ENCODE results near the gene FKBP6. TPM values are rescaled to one million over a fixed set of nuclear protein-coding genes. Genes with fewer than 3 reads are reported as not detected.

The FKBP6 gene
- total RNA-seq, 1 experiment from 2014 or later: not detected

DNA sequence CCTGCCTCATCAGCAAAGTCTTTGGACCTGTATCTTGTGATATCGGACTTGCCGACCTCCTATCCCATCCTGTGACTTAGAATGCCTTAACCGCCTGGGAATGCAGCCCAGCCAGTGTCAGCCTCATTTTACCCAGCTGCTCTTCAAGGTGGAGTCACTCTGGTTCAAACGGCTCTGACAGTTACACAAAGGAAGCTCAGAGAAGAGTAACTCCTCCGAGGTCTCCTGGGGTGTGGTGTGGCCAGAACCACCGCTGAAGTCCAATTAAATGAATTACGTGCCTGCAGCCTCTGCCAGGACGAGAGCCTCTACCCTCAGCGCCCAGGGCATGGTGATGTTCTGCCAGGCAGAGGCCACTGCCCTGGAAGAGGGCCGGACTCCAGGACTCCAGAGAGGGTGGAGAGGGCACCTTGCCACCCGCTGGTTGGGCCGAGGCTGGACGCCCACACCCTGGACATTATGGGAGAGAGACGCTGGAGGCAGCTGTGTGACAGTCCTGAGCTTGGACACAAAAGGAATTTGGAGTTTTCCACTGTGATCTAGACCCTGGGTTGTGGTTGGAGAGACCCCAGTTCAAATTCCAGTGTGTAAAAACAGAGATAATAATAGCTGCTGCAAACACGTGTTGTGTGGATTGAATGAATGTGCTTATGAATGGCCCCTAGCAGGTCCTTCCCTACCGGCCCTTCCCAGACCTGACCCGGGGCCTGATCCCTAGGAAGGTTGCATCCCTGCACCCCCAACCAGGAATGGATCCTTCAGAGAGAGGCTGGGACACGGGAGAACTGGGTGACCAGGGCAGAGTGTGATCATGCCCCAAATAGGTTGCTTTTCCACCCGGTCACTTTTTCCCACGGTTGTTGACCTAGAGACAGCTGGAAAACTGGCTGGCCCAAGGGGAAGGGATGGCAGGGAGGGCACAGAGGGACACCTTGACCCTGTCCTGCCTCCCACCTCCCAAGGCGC is 67.9 kb downstream of the FKBP6 start:
- H3K9ac ChIP-seq (ENCODE audit: extremely low read depth, insufficient read length, low read length): no peak overlapping the region
- H3K27me3 ChIP-seq (ENCODE audit: insufficient read depth, low read length): no peaks in the 10 kb centered on the region
- no peak overlapping the region for H3T11ph ChIP-seq (ENCODE audit: low read length)
- H3K23ac ChIP-seq (ENCODE audit: insufficient read length, low read depth, low read length): no peak overlapping the region
- Mint-ChIP-seq H3K27me3 (ENCODE audit: low read depth) (peaks cover 7% of the 10 kb centered on the region; the same call in 1 of the 2 replicates), H3K27ac (peak overlapping the region in 2 of 3 experiments; percentile 46 to 84; a peak in 2 of 7 replicates), H3K9me3 (no peaks in the 10 kb centered on the region), H3K4me3 (peak overlapping the region in 1 of 2 experiments; percentile 59; a peak in 2 of 5 replicates), H3K4me1 (peaks cover 20 to 29% of the 10 kb centered on the region in 2 experiments), H3K36me3 (ENCODE audit: insufficient read depth in 1 of 3, low read depth in 3 of 3) (no peaks in the 10 kb centered on the region)
- H4K8ac ChIP-seq (replicated peaks; ENCODE audit: insufficient read length, low read depth, low read length): no peak overlapping the region
- H3K4me1 ChIP-seq (ENCODE audit: insufficient read depth, low read length): peaks cover 6% of the 10 kb centered on the region; the same call in 1 of the 2 replicates
- H3K23me2 ChIP-seq (ENCODE audit: insufficient read length, low read depth, low read length, poor library complexity, severe bottlenecking): peaks cover 5% of the 10 kb centered on the region
- no peak overlapping the region for H2AK5ac ChIP-seq (ENCODE audit: insufficient read length, low read length)
- no peak for DNase-seq
- WGBS (ENCODE audit: extremely low coverage, insufficient read length, low lambda C conversion rate): no CpG with 5 or more reads among the region's 21 CpGs
- no peak overlapping the region for H4K91ac ChIP-seq (ENCODE audit: insufficient read length, low read depth, low read length)
- no peak overlapping the region for H3K4ac ChIP-seq (ENCODE audit: low read depth, low read length)
- no peak overlapping the region for H2BK15ac ChIP-seq (ENCODE audit: low read depth, low read length)
- H3K79me2 ChIP-seq (ENCODE audit: insufficient read depth, low read length): no peaks in the 10 kb centered on the region
- H3K9me3 ChIP-seq (ENCODE audit: control insufficient read depth, low read depth, low read length): no peaks in the 10 kb centered on the region
- no peak overlapping the region for H4K5ac ChIP-seq (ENCODE audit: insufficient read length, low read depth, low read length)
- no peak overlapping the region for H3K27ac ChIP-seq (ENCODE audit: insufficient read length, low read depth, low read length)
- no peak overlapping the region for H3K4me2 ChIP-seq (ENCODE audit: insufficient read depth, insufficient read length, low read length)
- H4K20me1 ChIP-seq (ENCODE audit: control insufficient read depth, insufficient read depth, insufficient read length): no peaks in the 10 kb centered on the region
- H2BK5ac ChIP-seq (ENCODE audit: insufficient read length, low read length): no peak overlapping the region
- H2AFZ ChIP-seq (ENCODE audit: low read length): no peak overlapping the region
- H3K56ac ChIP-seq (ENCODE audit: insufficient read length, low read depth, low read length): no peak overlapping the region
- no peak overlapping the region for H2BK120ac ChIP-seq (ENCODE audit: low read depth, low read length, poor library complexity, severe bottlenecking)
- no peak overlapping the region for H2BK20ac ChIP-seq (ENCODE audit: low read depth, low read length, poor library complexity, severe bottlenecking)
- H2BK12ac ChIP-seq (ENCODE audit: insufficient read length, low read depth, low read length): no peak overlapping the region
- no peaks in the 10 kb centered on the region for H3K79me1 ChIP-seq (ENCODE audit: insufficient read depth, low read depth, low read length, poor library complexity, severe bottlenecking)
- H3K18ac ChIP-seq (ENCODE audit: insufficient read length, low read depth, low read length): no peak overlapping the region
- no peak for TF ChIP-seq CTCF (conservative IDR thresholded peaks at IDR 0.05)
- no peak overlapping the region for H3K14ac ChIP-seq (ENCODE audit: insufficient read depth, low read length)
